ENCODE data around the gene LANCL1.

LANCL1 gene

DNA sequence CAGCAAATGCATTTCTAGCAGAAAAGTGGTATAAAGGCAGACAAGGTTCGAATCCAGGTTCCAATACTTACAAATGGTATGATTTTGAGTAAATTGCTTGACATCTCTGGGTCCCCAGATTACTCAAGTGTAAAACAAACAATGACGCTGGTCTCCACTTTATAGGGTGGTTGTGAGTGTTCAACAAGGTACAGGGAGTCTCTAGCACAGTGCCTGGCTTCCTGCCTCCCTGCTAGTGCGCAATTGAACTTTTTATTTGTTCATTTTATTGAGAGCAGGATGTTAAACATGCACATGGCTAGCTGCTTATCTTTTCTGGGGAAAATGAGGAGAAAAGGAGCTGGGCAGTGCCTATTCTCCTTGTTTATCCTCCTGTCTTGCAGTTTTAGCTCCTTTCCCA lies 86.7 kb downstream of the LANCL1 start:
- DNase-seq = no peak

DNA sequence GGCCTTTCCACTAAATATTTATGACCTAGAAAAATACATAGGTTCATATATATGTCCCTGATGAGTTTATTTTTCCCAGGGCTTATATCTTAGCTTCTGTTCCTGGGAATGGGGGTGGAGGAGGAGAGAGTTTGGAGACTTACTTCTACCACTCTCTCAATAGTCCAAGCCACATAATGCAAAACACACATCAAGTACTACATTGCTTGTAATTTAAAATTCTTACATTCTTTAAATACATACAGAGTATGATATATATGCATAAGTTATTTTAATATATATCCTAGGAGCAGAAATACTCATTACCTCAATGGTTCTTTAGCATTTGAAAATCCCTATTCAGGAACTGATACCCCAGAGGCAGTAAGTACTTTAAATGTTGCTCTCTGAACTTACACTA lies 88.4 kb downstream of the LANCL1 start:
- DNase-seq = no peak

DNA sequence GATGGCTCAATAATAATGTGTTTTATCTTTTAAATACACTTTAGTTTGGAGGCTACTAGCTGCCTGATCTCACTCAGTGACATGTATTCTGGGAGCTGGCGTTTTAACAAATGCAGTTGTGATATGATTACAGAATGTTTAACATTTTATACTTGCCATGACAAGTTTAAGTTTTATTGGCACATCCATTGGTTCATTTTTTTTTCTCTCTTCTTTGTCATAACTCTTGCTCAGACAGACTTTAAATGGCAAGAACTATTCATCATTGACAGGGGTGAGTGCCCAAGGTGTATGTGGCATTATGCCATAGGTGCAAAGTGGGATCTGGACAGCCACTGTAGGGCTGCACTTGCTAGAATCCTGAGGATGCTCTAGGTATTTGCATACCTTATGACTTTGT lies 89.5 kb downstream of the LANCL1 start:
- peak in 1 of 3 experiments; percentile 29 for DNase-seq

Data from NCI-H1417 (cell line).